Suprapubic skin (tissue), 4 donors: ENCODE measurements around the gene POGLUT2. TPM values are rescaled to one million over a fixed set of nuclear protein-coding genes. Genes with fewer than 3 reads are reported as not detected.

Experiments used
- DNase-seq, 2 donors: peaks; one replicate each; pipeline ENCODE4 v3.0.0-alpha.2; 2019; ENCODE audit warnings: low spot score in 2 of 2
- H3K27ac ChIP-seq: fragments of 200-600 bp; sonication (generic); one replicate; pipeline ENCODE4 v1.5.1; 2019
- H3K27me3 ChIP-seq: fragments of 200-600 bp; sonication (generic); one replicate; pipeline ENCODE4 v1.5.1; 2019
- H3K36me3 ChIP-seq: fragments of 200-600 bp; sonication (generic); one replicate; pipeline ENCODE4 v1.5.1; 2019
- H3K4me1 ChIP-seq: fragments of 200-600 bp; sonication (generic); one replicate; pipeline ENCODE4 v1.5.1; 2019
- H3K4me3 ChIP-seq: fragments of 200-600 bp; sonication (generic); one replicate; pipeline ENCODE4 v1.5.1; 2019; ENCODE audit warnings: mild to moderate bottlenecking
- H3K9me3 ChIP-seq: fragments of 200-600 bp; sonication (generic); one replicate; pipeline ENCODE4 v1.5.1; 2019
- CTCF ChIP-seq, 2 donors: fragments of 200-600 bp in 1 of 2; fragments of 450-650 bp in 1 of 2; sonication (generic) in 1 of 2; IDR thresholded peaks; one replicate each; pipeline ENCODE4 v1.5.1; 2016 to 2019; ENCODE audit warnings: antibody characterized with exemption in 2 of 2, mild to moderate bottlenecking in 1 of 2, moderate library complexity in 1 of 2
- EP300 ChIP-seq: sonication (generic); formaldehyde crosslinking; IDR thresholded peaks from one replicate; pipeline ENCODE4 v1.6.1; 2017; ENCODE audit warnings: antibody characterized with exemption
- POLR2A ChIP-seq, 2 donors: fragments of 450-650 bp; IDR thresholded peaks; one replicate each; pipeline ENCODE4 v1.6.1; 2017; ENCODE audit warnings: antibody characterized with exemption in 2 of 2, mild to moderate bottlenecking in 2 of 2, moderate library complexity in 2 of 2
- POLR2AphosphoS5 ChIP-seq, 3 donors: sonication (generic); formaldehyde crosslinking; IDR thresholded peaks; one replicate each; pipeline ENCODE4 v1.6.1; 2017; ENCODE audit warnings: antibody characterized with exemption in 3 of 3
- WGBS: methylation state at CpG from one replicate; pipeline ENCODE4 v1.1.5; 2018; 5-methylcytosine and 5-hydroxymethylcytosine counted together
- total RNA-seq, 4 donors: library from RNA; depleted of rRNA; stranded (reverse); fragments of >200 nt; gene quantifications; one replicate each; pipeline ENCODE4 v1.1.0, GENCODE V29; 2016

Gene POGLUT2
- total RNA-seq = 1 to 10 TPM; 2.5 to 2.8 (median 2.7) TPM

- H3K4me1 ChIP-seq = peaks cover 28% of the 10 kb centered on the region
- H3K4me3 ChIP-seq = peak within 1 kb of the TSS; percentile 84
- peak; percentile 94 to 95 for DNase-seq
- peak within 1 kb of the TSS; percentile 75 for H3K27ac ChIP-seq
- whole genome bisulfite sequencing = under 1% methylated on average over 35 of the region's 72 CpGs
- TF ChIP-seq POLR2AphosphoS5 (IDR thresholded peaks at IDR 0.05) (peak in 1 of 3 donors; percentile 23), EP300 (no peak)
- H3K9me3 ChIP-seq = no peaks in the 10 kb centered on the region
- H3K36me3 ChIP-seq = no peaks in the 10 kb centered on the region
- no peaks in the 10 kb centered on the region for H3K27me3 ChIP-seq
Observed at GRCh38 chr13:102798581-102799425, at the start of gene POGLUT2, which contains the start of gene BIVM. POGLUT2 (minus strand) TSS chr13:102798976; CDS start chr13:102798670, 306 bp downstream. BIVM (plus strand) TSS chr13:102799119; CDS start chr13:102807268, 8,149 bp downstream.

- TF ChIP-seq CTCF (IDR thresholded peaks at IDR 0.05) (peak; percentile 21 to 70), POLR2AphosphoS5 (IDR thresholded peaks at IDR 0.05) (no peak)
- H3K4me1 ChIP-seq = peaks cover 27% of the 10 kb centered on the region
- H3K36me3 ChIP-seq = peaks cover 2% of the 10 kb centered on the region
- 19% methylated on average over 12 of the region's 12 CpGs for WGBS
- peak overlapping the region; percentile 97 for H3K27ac ChIP-seq
- H3K4me3 ChIP-seq = peak overlapping the region; percentile 93
- no peaks in the 10 kb centered on the region for H3K9me3 ChIP-seq
- no peaks in the 10 kb centered on the region for H3K27me3 ChIP-seq
- no peak for DNase-seq
Observed at GRCh38 chr13:102847272-102848234, 48.8 kb upstream of the POGLUT2 start.

- no peaks in the 10 kb centered on the region for H3K27me3 ChIP-seq
- under 1% methylated on average over 29 of the region's 31 CpGs for WGBS
- peaks cover 27% of the 10 kb centered on the region for H3K4me1 ChIP-seq
- peak overlapping the region; percentile 97 for H3K27ac ChIP-seq
- peak; percentile 72 to 81 for DNase-seq
- H3K9me3 ChIP-seq = no peaks in the 10 kb centered on the region
- no peaks in the 10 kb centered on the region for H3K36me3 ChIP-seq
- no peak for TF ChIP-seq POLR2AphosphoS5 (IDR thresholded peaks at IDR 0.05)
- no peak for TF ChIP-seq EP300
- no peak for TF ChIP-seq CTCF (IDR thresholded peaks at IDR 0.05)
- TF ChIP-seq POLR2A (IDR thresholded peaks at IDR 0.05) = no peak
- H3K4me3 ChIP-seq = peak overlapping the region; percentile 93
Observed at GRCh38 chr13:102846261-102847015, 47.7 kb upstream of the POGLUT2 start.

GRCh38 chr13:102845630-102846260, 47.0 kb upstream of the POGLUT2 start, which contains the start of gene ERCC5:
ERCC5 (plus strand) TSS chr13:102846032; CDS start chr13:102846267, 235 bp downstream.
- TF ChIP-seq POLR2A (IDR thresholded peaks at IDR 0.05) (peak; percentile 35 to 71), CTCF (IDR thresholded peaks at IDR 0.05) (no peak), EP300 (no peak), POLR2AphosphoS5 (IDR thresholded peaks at IDR 0.05) (peak; percentile 58 to 99 (median 94))
- peak within 1 kb of the TSS; percentile 97 for H3K27ac ChIP-seq
- peak; percentile 96 to 97 for DNase-seq
- H3K27me3 ChIP-seq = no peaks in the 10 kb centered on the region
- no peaks in the 10 kb centered on the region for H3K9me3 ChIP-seq
- H3K36me3 ChIP-seq = peaks cover 3% of the 10 kb centered on the region
- WGBS = under 1% methylated on average over 31 of the region's 49 CpGs
- H3K4me3 ChIP-seq = peak within 1 kb of the TSS; percentile 93
- peaks cover 27% of the 10 kb centered on the region for H3K4me1 ChIP-seq

- 4% methylated on average over 13 of the region's 13 CpGs for WGBS
- TF ChIP-seq POLR2AphosphoS5 (IDR thresholded peaks at IDR 0.05) = no peak
- no peak for TF ChIP-seq CTCF (IDR thresholded peaks at IDR 0.05)
- no peak for TF ChIP-seq POLR2A (IDR thresholded peaks at IDR 0.05)
- no peak for TF ChIP-seq EP300
Observed at GRCh38 chr13:102845289-102845629, 46.5 kb upstream of the POGLUT2 start.

More at GRCh38 chr13:102845289-102845629, 46.5 kb upstream of the POGLUT2 start:
- peak overlapping the region; percentile 93 for H3K4me3 ChIP-seq
- peak overlapping the region; percentile 97 for H3K27ac ChIP-seq
- peaks cover 4% of the 10 kb centered on the region for H3K36me3 ChIP-seq
- no peak for DNase-seq
- H3K4me1 ChIP-seq = peaks cover 25% of the 10 kb centered on the region
- no peaks in the 10 kb centered on the region for H3K27me3 ChIP-seq
- H3K9me3 ChIP-seq = no peaks in the 10 kb centered on the region
